ENCODE measurements around the gene RPRD1B. TPM values are rescaled to one million over a fixed set of nuclear protein-coding genes. Genes with fewer than 3 reads are reported as not detected.

The RPRD1B gene
- total RNA-seq, 1 experiment from 2014 or later = 43.6 TPM

GRCh38 chr20:37986044-37986858 lies 47.3 kb upstream of the RPRD1B start:
- CTCF ChIA-PET = no interaction called here
- no peak overlapping the region for H2AFZ ChIP-seq (ENCODE audit: low read length)
- H3K4me2 ChIP-seq (ENCODE audit: low read length) = peak overlapping the region; percentile 30; the same call in 1 of the 2 replicates

GRCh38 chr20:37986873-37987601 lies 46.5 kb upstream of the RPRD1B start:
- H3K27ac ChIP-seq (ENCODE audit: low read length) = peak overlapping the region; percentile 94
- no peaks in the 10 kb centered on the region for H3K9me2 ChIP-seq (replicated peaks; ENCODE audit: low read length)
- intact Hi-C loops (cut with micrococcal nuclease) = no loop called here
- POLR2A ChIA-PET (ENCODE audit: unreplicated experiment) = no interaction called here
- H3K4me1 ChIP-seq (ENCODE audit: insufficient read depth, low read length) = peaks cover 56% of the 10 kb centered on the region
- BruUV-seq (replicated peaks) = TSS peak; percentile 27
- TF ChIP-seq EZH2phosphoT487 (IDR thresholded peaks at IDR 0.05; ENCODE audit: borderline replicate concordance, low read length) = no peak
- TF ChIP-seq, protein P1, sequence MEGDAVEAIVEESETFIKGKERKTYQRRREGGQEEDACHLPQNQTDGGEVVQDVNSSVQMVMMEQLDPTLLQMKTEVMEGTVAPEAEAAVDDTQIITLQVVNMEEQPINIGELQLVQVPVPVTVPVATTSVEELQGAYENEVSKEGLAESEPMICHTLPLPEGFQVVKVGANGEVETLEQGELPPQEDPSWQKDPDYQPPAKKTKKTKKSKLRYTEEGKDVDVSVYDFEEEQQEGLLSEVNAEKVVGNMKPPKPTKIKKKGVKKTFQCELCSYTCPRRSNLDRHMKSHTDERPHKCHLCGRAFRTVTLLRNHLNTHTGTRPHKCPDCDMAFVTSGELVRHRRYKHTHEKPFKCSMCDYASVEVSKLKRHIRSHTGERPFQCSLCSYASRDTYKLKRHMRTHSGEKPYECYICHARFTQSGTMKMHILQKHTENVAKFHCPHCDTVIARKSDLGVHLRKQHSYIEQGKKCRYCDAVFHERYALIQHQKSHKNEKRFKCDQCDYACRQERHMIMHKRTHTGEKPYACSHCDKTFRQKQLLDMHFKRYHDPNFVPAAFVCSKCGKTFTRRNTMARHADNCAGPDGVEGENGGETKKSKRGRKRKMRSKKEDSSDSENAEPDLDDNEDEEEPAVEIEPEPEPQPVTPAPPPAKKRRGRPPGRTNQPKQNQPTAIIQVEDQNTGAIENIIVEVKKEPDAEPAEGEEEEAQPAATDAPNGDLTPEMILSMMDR (conservative IDR thresholded peaks at IDR 0.05; ENCODE audit: low read depth, low read length) = no peak
- TF ChIP-seq EZH2 (IDR thresholded peaks at IDR 0.05; ENCODE audit: low read length, unreplicated experiment) = no peak
- H3K9me3 ChIP-seq (ENCODE audit: low read length) = no peaks in the 10 kb centered on the region
- CTCF ChIA-PET = no interaction called here
- H3F3A ChIP-seq (ENCODE audit: low read length, unreplicated experiment) = peaks cover 9% of the 10 kb centered on the region
- H3K9ac ChIP-seq (ENCODE audit: low read length) = peak overlapping the region; percentile 34
- H3K4me2 ChIP-seq (ENCODE audit: low read length) = peak overlapping the region; percentile 30; the same call in 1 of the 2 replicates
- no peaks in the 10 kb centered on the region for H3K27me3 ChIP-seq (ENCODE audit: low read length)
- peak; percentile 6 for ATAC-seq
- no peak overlapping the region for H3K4me3 ChIP-seq (ENCODE audit: low read length)
- peaks cover 19% of the 10 kb centered on the region for H3K36me3 ChIP-seq (ENCODE audit: low read depth, low read length)
- H2AFZ ChIP-seq (ENCODE audit: low read length) = no peak overlapping the region
- DNase-seq = peak; percentile 79
- H3K79me2 ChIP-seq (ENCODE audit: low read length) = no peaks in the 10 kb centered on the region
- no peaks in the 10 kb centered on the region for H4K20me1 ChIP-seq (ENCODE audit: low read length)

More at GRCh38 chr20:37986044-37986858, 47.3 kb upstream of the RPRD1B start:
- H3K4me3 ChIP-seq (ENCODE audit: low read length) = no peak overlapping the region
- no peaks in the 10 kb centered on the region for H4K20me1 ChIP-seq (ENCODE audit: low read length)
- H3F3A ChIP-seq (ENCODE audit: low read length, unreplicated experiment) = peaks cover 9% of the 10 kb centered on the region
- H3K9ac ChIP-seq (ENCODE audit: low read length) = peak overlapping the region; percentile 34
- POLR2A ChIA-PET (ENCODE audit: unreplicated experiment) = no interaction called here
- no peak for TF ChIP-seq EZH2phosphoT487 (IDR thresholded peaks at IDR 0.05; ENCODE audit: borderline replicate concordance, low read length)
- TF ChIP-seq, protein P1 (conservative IDR thresholded peaks at IDR 0.05; ENCODE audit: low read depth, low read length) = no peak
- TF ChIP-seq EZH2 (IDR thresholded peaks at IDR 0.05; ENCODE audit: low read length, unreplicated experiment) = no peak
- peaks cover 49% of the 10 kb centered on the region for H3K4me1 ChIP-seq (ENCODE audit: insufficient read depth, low read length)
- no peaks in the 10 kb centered on the region for H3K9me3 ChIP-seq (ENCODE audit: low read length)
- ATAC-seq (no peak), DNase-seq (no peak)
- H3K27ac ChIP-seq (ENCODE audit: low read length) = peak overlapping the region; percentile 94
- BruUV-seq (replicated peaks) = no TSS peak
- no peaks in the 10 kb centered on the region for H3K9me2 ChIP-seq (replicated peaks; ENCODE audit: low read length)
- H3K27me3 ChIP-seq (ENCODE audit: low read length) = no peaks in the 10 kb centered on the region
- H3K36me3 ChIP-seq (ENCODE audit: low read depth, low read length) = peaks cover 19% of the 10 kb centered on the region
- H3K79me2 ChIP-seq (ENCODE audit: low read length) = no peaks in the 10 kb centered on the region
- intact Hi-C loops (cut with micrococcal nuclease) = no loop called here
